A673 (cell line): Measurements from ENCODE around the gene SPESP1. TPM values are rescaled to one million over a fixed set of nuclear protein-coding genes. Genes with fewer than 3 reads are reported as not detected.

Experiments
- BruUV-seq: library from RNA; stranded (reverse); fragments of 400-500 nt; replicated peaks from 2 replicates; lab custom pipeline; 2021; lab: Mats Ljungman, UMichigan
- CTCF ChIA-PET: fragments of 300-600 bp; sonication (Branson Sonifier 250); formaldehyde crosslinking; loops from one replicate; lab custom pipeline; 2022; ENCODE audit warnings: antibody characterized with exemption; lab: Charles Lee
- POLR2A ChIA-PET: fragments of 300-600 bp; sonication (Branson Sonifier 250); formaldehyde crosslinking; loops from one replicate; lab custom pipeline; 2022; ENCODE audit warnings: antibody characterized with exemption; ENCODE audit not compliant: low non-redundant PET; lab: Charles Lee
- DNase-seq: peaks from one replicate; pipeline ENCODE4 v3.0.0-alpha.2; 2015; ENCODE audit warnings: low spot score
- H3K27ac ChIP-seq: fragments of 200-600 bp; sonication (generic); 2 replicates; pipeline ENCODE4 v1.5.1; 2016; ENCODE audit warnings: mixed run types, low read depth, mild to moderate bottlenecking, mixed read lengths, antibody characterized with exemption, low read length; ENCODE audit not compliant: poor library complexity, severe bottlenecking
- H3K27me3 ChIP-seq: fragments of 200-600 bp; sonication (generic); replicated peaks from 2 replicates; pipeline ENCODE4 v1.6.1; 2017; ENCODE audit warnings: mixed run types, low read depth, mild to moderate bottlenecking, mixed read lengths, antibody characterized with exemption, low read length; ENCODE audit not compliant: insufficient read depth, poor library complexity
- H3K36me3 ChIP-seq: fragments of 200-600 bp; sonication (generic); 2 replicates; pipeline ENCODE4 v1.6.1; 2016; ENCODE audit warnings: mixed run types, mild to moderate bottlenecking, mixed read lengths, antibody characterized with exemption, low read length; ENCODE audit not compliant: insufficient read depth, poor library complexity, severe bottlenecking
- H3K4me1 ChIP-seq: fragments of 200-600 bp; sonication (generic); 2 replicates; pipeline ENCODE4 v1.6.1; 2017; ENCODE audit warnings: mixed run types, mild to moderate bottlenecking, mixed read lengths, antibody characterized with exemption, low read length; ENCODE audit not compliant: insufficient read depth, poor library complexity, severe bottlenecking
- H3K4me3 ChIP-seq: fragments of 200-600 bp; sonication (generic); 2 replicates; pipeline ENCODE4 v1.5.1; 2016; ENCODE audit warnings: low read depth, mixed run types, mild to moderate bottlenecking, mixed read lengths, low read length; ENCODE audit not compliant: poor library complexity, severe bottlenecking
- H3K9me3 ChIP-seq: fragments of 200-600 bp; sonication (generic); 2 replicates; pipeline ENCODE4 v1.6.1; 2016; ENCODE audit warnings: mixed run types, low read depth, mild to moderate bottlenecking, mixed read lengths, antibody characterized with exemption, low read length; ENCODE audit not compliant: poor library complexity, severe bottlenecking
- CTCF ChIP-seq: fragments of 300-800, 200-600 bp; sonication (generic); conservative IDR thresholded peaks from 2 replicates; pipeline ENCODE4 v1.5.1; 2017; ENCODE audit warnings: low read depth, mild to moderate bottlenecking, antibody characterized with exemption, low read length, moderate library complexity, mixed read lengths
- EZH2 ChIP-seq: fragments of 200-600 bp; sonication (generic); IDR thresholded peaks from 2 replicates; pipeline ENCODE4 v1.6.1; 2017; ENCODE audit warnings: borderline replicate concordance, low read depth, mild to moderate bottlenecking, mixed read lengths, antibody characterized with exemption, low read length; ENCODE audit not compliant: poor library complexity, severe bottlenecking
- intact Hi-C: fragments of 100-400 bp; cut with micrococcal nuclease; formaldehyde crosslinking; loops from one replicate; pipeline ENCODE4 v1.10.0; 2022; ENCODE audit not compliant: unreplicated experiment
- total RNA-seq: library from RNA; stranded (reverse); gene quantifications from 2 replicates; pipeline ENCODE4 v1.2.3, GENCODE V29; 2021

The SPESP1 gene
- total RNA-seq, 1 experiment from 2014 or later = not detected

GRCh38 chr15:68990992-68991500, 60.7 kb downstream of the SPESP1 start:
- Histone ChIP-seq H3K27me3 (no peaks in the 10 kb centered on the region), H3K4me1 (no peaks in the 10 kb centered on the region), H3K27ac (no peak overlapping the region), H3K4me3 (no peak overlapping the region), H3K9me3 (no peaks in the 10 kb centered on the region), H3K36me3 (no peaks in the 10 kb centered on the region)
- TF ChIP-seq CTCF (no peak), EZH2 (no peak)
- DNase-seq = no peak
- intact Hi-C loops = no loop called here
- CTCF ChIA-PET = no interaction called here
- POLR2A ChIA-PET = no interaction called here
- no TSS peak for BruUV-seq

DNA sequence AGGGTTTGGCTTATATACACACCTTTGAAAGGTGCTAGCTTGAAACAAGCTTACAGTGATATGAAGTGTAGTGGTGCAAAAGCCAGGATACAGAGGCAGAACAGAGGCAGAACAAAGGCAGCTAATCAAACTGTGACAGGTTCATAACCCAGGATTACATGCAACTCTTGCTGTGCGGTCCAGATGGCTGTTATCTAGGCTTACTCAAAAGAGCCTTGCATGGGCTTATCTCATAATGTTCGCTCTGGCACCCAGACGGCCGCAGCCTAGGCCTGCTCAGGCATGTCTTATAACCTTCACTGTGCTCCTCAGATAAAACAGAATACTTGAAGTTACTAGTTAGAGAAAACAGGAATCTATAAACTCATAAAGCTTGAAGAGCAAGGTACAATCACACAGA, 61.4 kb downstream of the SPESP1 start:
- no peak for DNase-seq
- no peaks in the 10 kb centered on the region for H3K27me3 ChIP-seq
- no peak for TF ChIP-seq CTCF
- no peak for TF ChIP-seq EZH2
- no peak overlapping the region for H3K4me3 ChIP-seq
- H3K9me3 ChIP-seq = no peaks in the 10 kb centered on the region
- H3K36me3 ChIP-seq = no peaks in the 10 kb centered on the region
- no TSS peak for BruUV-seq
- no peaks in the 10 kb centered on the region for H3K4me1 ChIP-seq
- intact Hi-C loops = no loop called here
- H3K27ac ChIP-seq = no peak overlapping the region
- ChIA-PET POLR2A (no interaction called here), CTCF (no interaction called here)

DNA sequence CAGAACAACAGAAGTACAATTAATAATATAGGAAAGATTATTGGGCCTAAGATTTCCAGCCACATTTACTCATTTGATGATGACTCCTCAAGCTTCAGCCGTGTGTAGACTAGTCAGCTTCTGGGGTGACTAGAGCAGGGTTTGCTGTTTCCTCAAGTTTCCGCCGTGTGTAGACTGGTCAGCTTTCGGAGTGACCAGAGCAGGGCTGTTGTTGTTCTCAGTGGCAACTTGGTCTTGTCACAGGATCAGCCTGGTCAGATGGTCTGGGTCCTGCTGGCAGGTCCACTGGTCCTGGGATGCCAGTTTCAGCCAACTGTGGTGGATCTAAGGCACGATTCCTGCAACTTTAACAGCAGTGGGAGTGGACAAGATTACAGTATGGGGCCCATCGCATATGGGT, 62.4 kb downstream of the SPESP1 start:
- POLR2A ChIA-PET = no interaction called here
- no peak for DNase-seq
- BruUV-seq = no TSS peak
- H3K36me3 ChIP-seq = no peaks in the 10 kb centered on the region
- CTCF ChIA-PET = no interaction called here
- no peak overlapping the region for H3K27ac ChIP-seq
- no peak overlapping the region for H3K4me3 ChIP-seq
- H3K9me3 ChIP-seq = no peaks in the 10 kb centered on the region
- H3K27me3 ChIP-seq = no peaks in the 10 kb centered on the region
- H3K4me1 ChIP-seq = no peaks in the 10 kb centered on the region
- TF ChIP-seq EZH2 (no peak), CTCF (no peak)
- intact Hi-C loops = no loop called here
